Prostate gland (tissue), 2 donors: Measurements from ENCODE around the gene GUCY2F. TPM values are rescaled to one million over a fixed set of nuclear protein-coding genes. Genes with fewer than 3 reads are reported as not detected.

ENCODE experiments used
- DNase-seq: peaks from one replicate; pipeline ENCODE4 v3.0.0-alpha.2; 2019; ENCODE audit warnings: low spot score
- H3K27ac ChIP-seq, 2 donors: fragments of 200-600 bp; sonication (generic); 2 replicates each; pipeline ENCODE4 v1.5.1; 2017 to 2019
- H3K27me3 ChIP-seq: fragments of 200-600 bp; sonication (generic); replicated peaks from 2 replicates; pipeline ENCODE4 v1.5.1; 2019; ENCODE audit not compliant: insufficient read depth
- H3K36me3 ChIP-seq, 2 donors: fragments of 200-600 bp; sonication (generic); 1 replicate in 1 of 2; 2 replicates in 1 of 2; pipeline versions ENCODE4 v1.5.1 to v1.8.1; 2017 to 2019
- H3K4me1 ChIP-seq: fragments of 200-600 bp; sonication (generic); replicated peaks from 2 replicates; pipeline ENCODE4 v1.5.1; 2019
- H3K4me3 ChIP-seq, 2 donors: fragments of 200-600 bp; sonication (generic); 2 replicates each; pipeline ENCODE4 v1.5.1; 2017 to 2019
- H3K9me3 ChIP-seq: fragments of 200-600 bp; sonication (generic); 2 replicates; pipeline ENCODE4 v1.5.1; 2017
- POLR2A ChIP-seq: fragments of 450-650 bp; IDR thresholded peaks from one replicate; pipeline ENCODE4 v1.6.1; 2016; ENCODE audit warnings: antibody characterized with exemption, mild to moderate bottlenecking
- POLR2AphosphoS5 ChIP-seq: sonication (generic); formaldehyde crosslinking; IDR thresholded peaks from one replicate; pipeline ENCODE4 v1.6.1; 2017; ENCODE audit warnings: antibody characterized with exemption
- WGBS: methylation state at CpG from one replicate; pipeline ENCODE4 v1.1.5; 2018; 5-methylcytosine and 5-hydroxymethylcytosine counted together
- intact Hi-C: fragments of 100-400 bp; cut with DNase I; formaldehyde crosslinking; loops from one replicate; pipeline ENCODE4 v1.14.2; 2022
- total RNA-seq, 2 donors: library from RNA; depleted of rRNA; stranded (reverse); fragments of >200 nt; gene quantifications; one replicate each; pipeline ENCODE4 v1.1.0, GENCODE V29; 2016
- TF ChIP-seq, protein P1 (sequence below), 4 experiments: fragments of 200-600 bp in 2 of 4; fragments of 450-650 bp in 2 of 4; sonication (generic) in 2 of 4; IDR thresholded peaks; 1 replicate in 3 of 4; 2 replicates in 1 of 4; pipeline ENCODE4 v1.5.1; 2016 to 2019; ENCODE audit warnings: antibody characterized with exemption in 4 of 4, mild to moderate bottlenecking in 2 of 4, moderate library complexity in 2 of 4

GUCY2F gene
- total RNA-seq, result not detected

DNA sequence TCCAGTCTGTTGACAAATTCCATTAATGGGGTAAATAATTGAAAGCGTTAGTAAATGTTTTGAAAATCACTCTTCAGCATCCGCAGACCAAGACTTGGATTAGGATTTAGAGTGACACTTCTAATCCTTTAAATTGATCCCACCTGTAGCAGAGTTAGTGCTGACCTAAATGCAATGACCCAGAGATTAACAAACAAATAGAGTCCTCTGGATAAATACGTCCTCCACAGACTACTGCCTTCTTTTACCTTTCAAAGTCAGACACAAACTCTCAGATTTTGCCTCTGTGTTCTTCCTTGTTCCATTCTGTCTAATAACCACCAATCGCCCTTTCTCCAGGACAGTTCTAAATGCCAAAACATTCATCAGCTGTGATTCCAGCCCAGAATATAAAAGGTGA lies at the start of gene GUCY2F:
GUCY2F (minus strand) TSS at position 101 of the 400 bp plus-strand sequence. CDS start 6,150 bp downstream, outside the sequence.
- H3K4me1 ChIP-seq, result no peaks in the 10 kb centered on the region
- DNase-seq, result no peak
- no peaks in the 10 kb centered on the region for H3K27me3 ChIP-seq
- no peaks in the 10 kb centered on the region for H3K9me3 ChIP-seq
- no peaks in the 10 kb centered on the region for H3K36me3 ChIP-seq
- H3K4me3 ChIP-seq, result no peak within 1 kb of the TSS
- intact Hi-C loops, result loop anchor here (10.0 kb wide), 3 partner anchors 153 to 403 kb away; no protein-coding TSS in a partner anchor
- no peak within 1 kb of the TSS for H3K27ac ChIP-seq
- no peak for TF ChIP-seq POLR2AphosphoS5
- TF ChIP-seq POLR2A, result no peak
- TF ChIP-seq, protein P1, sequence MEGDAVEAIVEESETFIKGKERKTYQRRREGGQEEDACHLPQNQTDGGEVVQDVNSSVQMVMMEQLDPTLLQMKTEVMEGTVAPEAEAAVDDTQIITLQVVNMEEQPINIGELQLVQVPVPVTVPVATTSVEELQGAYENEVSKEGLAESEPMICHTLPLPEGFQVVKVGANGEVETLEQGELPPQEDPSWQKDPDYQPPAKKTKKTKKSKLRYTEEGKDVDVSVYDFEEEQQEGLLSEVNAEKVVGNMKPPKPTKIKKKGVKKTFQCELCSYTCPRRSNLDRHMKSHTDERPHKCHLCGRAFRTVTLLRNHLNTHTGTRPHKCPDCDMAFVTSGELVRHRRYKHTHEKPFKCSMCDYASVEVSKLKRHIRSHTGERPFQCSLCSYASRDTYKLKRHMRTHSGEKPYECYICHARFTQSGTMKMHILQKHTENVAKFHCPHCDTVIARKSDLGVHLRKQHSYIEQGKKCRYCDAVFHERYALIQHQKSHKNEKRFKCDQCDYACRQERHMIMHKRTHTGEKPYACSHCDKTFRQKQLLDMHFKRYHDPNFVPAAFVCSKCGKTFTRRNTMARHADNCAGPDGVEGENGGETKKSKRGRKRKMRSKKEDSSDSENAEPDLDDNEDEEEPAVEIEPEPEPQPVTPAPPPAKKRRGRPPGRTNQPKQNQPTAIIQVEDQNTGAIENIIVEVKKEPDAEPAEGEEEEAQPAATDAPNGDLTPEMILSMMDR (IDR thresholded peaks at IDR 0.05), result no peak
- WGBS, result 54% methylated on average over 4 of the region's 4 CpGs

GRCh38 chrX:109519001-109519400 lies 37.1 kb upstream of the GUCY2F start:
- Histone ChIP-seq H3K9me3 (no peaks in the 10 kb centered on the region), H3K36me3 (no peaks in the 10 kb centered on the region), H3K27ac (no peak overlapping the region), H3K27me3 (no peaks in the 10 kb centered on the region), H3K4me3 (no peak overlapping the region), H3K4me1 (no peaks in the 10 kb centered on the region)
- WGBS, result 76% methylated on average over 1 of the region's 1 CpG
- DNase-seq, result no peak
- intact Hi-C loops, result no loop called here
- no peak for TF ChIP-seq POLR2AphosphoS5
- TF ChIP-seq, protein P1 (IDR thresholded peaks at IDR 0.05), result no peak
- TF ChIP-seq POLR2A, result no peak

DNA sequence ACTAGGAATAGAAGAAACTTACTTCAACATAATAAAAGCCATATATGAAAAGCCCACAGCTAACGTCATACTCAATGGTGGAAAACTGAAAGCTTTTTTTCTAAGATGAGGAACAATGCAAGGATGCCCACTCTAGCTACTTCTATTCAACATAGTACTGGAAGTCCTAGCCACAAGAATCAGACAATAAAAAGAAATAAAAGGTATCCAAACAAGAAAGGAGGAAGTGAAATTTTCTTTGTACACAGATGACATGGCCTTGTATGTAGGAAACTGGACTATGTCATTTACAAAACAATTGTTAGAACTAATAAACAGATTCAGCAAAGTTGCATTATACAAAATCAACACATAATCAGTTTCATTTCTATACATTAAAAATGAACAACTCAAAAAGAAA lies 29.2 kb upstream of the GUCY2F start:
- Histone ChIP-seq H3K4me1 (no peaks in the 10 kb centered on the region), H3K4me3 (no peak overlapping the region), H3K36me3 (no peaks in the 10 kb centered on the region), H3K27ac (no peak overlapping the region), H3K27me3 (no peaks in the 10 kb centered on the region), H3K9me3 (no peaks in the 10 kb centered on the region)
- DNase-seq, result no peak
- 67% methylated on average over 1 of the region's 1 CpG for WGBS
- intact Hi-C loops, result no loop called here
- TF ChIP-seq, protein P1 (IDR thresholded peaks at IDR 0.05), result no peak
- no peak for TF ChIP-seq POLR2A
- no peak for TF ChIP-seq POLR2AphosphoS5

- Histone ChIP-seq H3K9me3 (no peaks in the 10 kb centered on the region), H3K27ac (no peak overlapping the region), H3K4me1 (no peaks in the 10 kb centered on the region), H3K36me3 (no peaks in the 10 kb centered on the region), H3K4me3 (no peak overlapping the region), H3K27me3 (no peaks in the 10 kb centered on the region)
- DNase-seq, result no peak
- intact Hi-C loops, result no loop called here
- TF ChIP-seq POLR2A (no peak), POLR2AphosphoS5 (no peak)
- TF ChIP-seq, protein P1 (IDR thresholded peaks at IDR 0.05), result no peak
These were observed 27.0 kb upstream of the GUCY2F start for GRCh38 chrX:109508915-109509314.

GRCh38 chrX:109501176-109501575 lies 19.3 kb upstream of the GUCY2F start:
- Histone ChIP-seq H3K27me3 (no peaks in the 10 kb centered on the region), H3K36me3 (no peaks in the 10 kb centered on the region), H3K27ac (no peak overlapping the region), H3K4me1 (no peaks in the 10 kb centered on the region), H3K4me3 (no peak overlapping the region), H3K9me3 (no peaks in the 10 kb centered on the region)
- DNase-seq, result no peak
- TF ChIP-seq, protein P1 (IDR thresholded peaks at IDR 0.05), result no peak
- no peak for TF ChIP-seq POLR2A
- TF ChIP-seq POLR2AphosphoS5, result no peak
- intact Hi-C loops, result no loop called here
- WGBS, result 65% methylated on average over 3 of the region's 3 CpGs
